AG09309 (cell line): ENCODE results near the gene IGF1R.

Experiments used
- DNase-seq: peaks from one replicate; pipeline ENCODE4 v3.0.0-alpha.2; 2010; ENCODE audit warnings: low read depth
- H3K4me3 ChIP-seq: 2 replicates; pipeline ENCODE4 v1.5.1; 2011; ENCODE audit warnings: mild to moderate bottlenecking, low read depth, low read length, moderate library complexity; ENCODE audit not compliant: control insufficient read depth
- TF ChIP-seq, protein P1 (sequence below): IDR thresholded peaks from 2 replicates; pipeline ENCODE4 v1.5.1; 2011; ENCODE audit warnings: mild to moderate bottlenecking, low read depth, low read length, inconsistent platforms; ENCODE audit not compliant: insufficient read depth, control insufficient read depth; ENCODE audit errors: missing control alignments

Gene IGF1R

GRCh38 chr15:98794211-98794610 is 145.9 kb downstream of the IGF1R start:
- no peak for DNase-seq
- no peak overlapping the region for H3K4me3 ChIP-seq
- TF ChIP-seq, protein P1, sequence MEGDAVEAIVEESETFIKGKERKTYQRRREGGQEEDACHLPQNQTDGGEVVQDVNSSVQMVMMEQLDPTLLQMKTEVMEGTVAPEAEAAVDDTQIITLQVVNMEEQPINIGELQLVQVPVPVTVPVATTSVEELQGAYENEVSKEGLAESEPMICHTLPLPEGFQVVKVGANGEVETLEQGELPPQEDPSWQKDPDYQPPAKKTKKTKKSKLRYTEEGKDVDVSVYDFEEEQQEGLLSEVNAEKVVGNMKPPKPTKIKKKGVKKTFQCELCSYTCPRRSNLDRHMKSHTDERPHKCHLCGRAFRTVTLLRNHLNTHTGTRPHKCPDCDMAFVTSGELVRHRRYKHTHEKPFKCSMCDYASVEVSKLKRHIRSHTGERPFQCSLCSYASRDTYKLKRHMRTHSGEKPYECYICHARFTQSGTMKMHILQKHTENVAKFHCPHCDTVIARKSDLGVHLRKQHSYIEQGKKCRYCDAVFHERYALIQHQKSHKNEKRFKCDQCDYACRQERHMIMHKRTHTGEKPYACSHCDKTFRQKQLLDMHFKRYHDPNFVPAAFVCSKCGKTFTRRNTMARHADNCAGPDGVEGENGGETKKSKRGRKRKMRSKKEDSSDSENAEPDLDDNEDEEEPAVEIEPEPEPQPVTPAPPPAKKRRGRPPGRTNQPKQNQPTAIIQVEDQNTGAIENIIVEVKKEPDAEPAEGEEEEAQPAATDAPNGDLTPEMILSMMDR: no peak

GRCh38 chr15:98794748-98795147 is 146.4 kb downstream of the IGF1R start:
- TF ChIP-seq, protein P1: no peak
- no peak overlapping the region for H3K4me3 ChIP-seq
- no peak for DNase-seq

GRCh38 chr15:98795980-98796379 is 147.6 kb downstream of the IGF1R start:
- DNase-seq: no peak
- H3K4me3 ChIP-seq: no peak overlapping the region
- TF ChIP-seq, protein P1: no peak

DNA sequence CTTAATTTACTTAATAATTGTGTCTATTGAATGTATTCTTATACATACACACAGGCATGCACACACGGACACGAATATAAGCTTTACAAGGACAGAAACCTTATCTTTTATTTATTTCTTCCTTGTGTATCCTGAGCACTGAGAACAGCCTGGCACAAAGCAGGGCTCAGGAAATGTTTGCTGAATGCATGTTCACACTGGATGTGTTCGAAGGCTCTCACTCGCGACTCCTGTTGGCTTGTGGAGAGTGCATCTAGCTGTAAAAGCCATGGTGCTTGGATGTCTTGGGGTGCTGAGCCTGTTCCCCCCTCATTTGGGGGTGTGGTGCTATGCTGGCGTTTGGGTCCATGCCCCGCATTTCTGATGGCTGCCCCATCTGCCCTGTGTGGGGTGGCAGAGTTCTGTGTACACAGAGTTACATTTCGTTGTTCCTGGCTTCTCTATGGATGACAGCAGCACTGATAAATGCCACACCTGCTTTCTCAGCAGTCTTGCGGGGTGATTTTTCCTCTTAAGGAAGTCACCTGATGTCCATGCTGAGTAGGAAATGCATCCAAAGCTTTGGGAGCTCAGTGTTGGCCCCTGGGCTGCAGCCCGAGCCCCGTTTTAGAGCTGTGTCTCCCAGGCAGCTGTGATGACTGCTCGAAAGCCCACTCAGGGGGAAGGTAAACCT is 148.5 kb downstream of the IGF1R start:
- TF ChIP-seq, protein P1: no peak
- no peak overlapping the region for H3K4me3 ChIP-seq
- DNase-seq: no peak

- TF ChIP-seq, protein P1: no peak
- DNase-seq: no peak
- no peak overlapping the region for H3K4me3 ChIP-seq
These were observed 150.1 kb downstream of the IGF1R start for GRCh38 chr15:98798375-98798893.

DNA sequence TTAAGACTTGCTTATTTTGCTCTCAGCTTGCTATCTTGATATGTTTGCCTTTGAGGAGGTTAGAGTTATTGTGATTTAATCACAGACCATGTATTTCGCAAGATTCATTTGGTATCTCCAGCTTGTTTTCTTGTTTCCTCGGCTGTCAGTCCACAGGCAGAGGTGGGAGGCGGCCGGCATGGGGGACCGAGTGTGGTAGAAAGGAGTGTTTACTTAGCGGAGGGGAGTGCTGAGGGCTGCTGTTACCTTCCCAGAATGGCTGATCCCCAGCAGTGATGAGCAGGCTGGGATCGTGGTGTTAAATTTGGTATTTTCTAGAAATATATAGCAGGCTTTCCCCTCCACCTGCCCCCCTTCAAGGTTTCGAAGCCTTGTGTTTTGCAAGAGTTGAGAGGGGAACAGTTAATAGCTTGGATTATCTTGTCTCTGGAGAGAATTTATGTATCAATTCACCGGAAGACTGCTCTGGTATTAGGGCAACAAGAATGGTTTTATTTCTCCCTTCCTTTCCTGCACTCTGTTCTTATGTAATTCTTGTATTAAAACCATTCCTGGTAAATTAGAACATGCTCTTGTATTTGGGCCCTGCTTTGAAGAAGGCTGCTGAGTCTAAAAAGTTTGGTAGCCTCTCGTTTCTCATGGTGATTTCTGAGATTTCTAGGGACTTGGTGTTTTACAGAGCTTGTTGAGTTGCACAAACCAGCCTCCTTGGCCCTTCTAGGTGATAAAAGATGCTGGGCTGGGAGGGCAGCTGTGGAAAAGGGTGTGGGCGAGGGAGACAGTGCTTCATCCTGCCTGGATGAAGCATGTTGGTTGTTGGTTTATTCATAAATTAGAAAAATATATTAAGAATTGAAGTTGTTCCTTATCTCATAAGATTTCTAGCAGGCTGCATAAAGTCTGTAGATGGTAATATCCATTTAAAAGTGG is 151.4 kb downstream of the IGF1R start:
- no peak overlapping the region for H3K4me3 ChIP-seq
- DNase-seq: no peak
- TF ChIP-seq, protein P1: no peak
